Common myeloid progenitor, CD34-positive (primary cell): ENCODE measurements around the gene PBX1.

ENCODE experiments used
- CTCF ChIA-PET: fragments of 350-600 bp; sonication (Branson Sonifier 250); formaldehyde crosslinking; loops from one replicate; lab custom pipeline; 2021; ENCODE audit warnings: antibody characterized with exemption; lab: Charles Lee
- POLR2A ChIA-PET: fragments of 350-600 bp; sonication (Branson Sonifier 250); formaldehyde crosslinking; loops from one replicate; lab custom pipeline; 2021; ENCODE audit warnings: antibody characterized with exemption; lab: Charles Lee
- DNase-seq, 3 donors: peaks; one replicate each; pipeline versions ENCODE4 v3.0.0 to v3.0.0-alpha.2; 2013
- H3K27ac ChIP-seq, 2 experiments: 1 replicate in 1 of 2; 2 replicates in 1 of 2; pipeline ENCODE4 v1.7.0; 2013; ENCODE audit warnings: inconsistent platforms in 2 of 2, low read length in 2 of 2, mild to moderate bottlenecking in 2 of 2, low read depth in 1 of 2, moderate library complexity in 1 of 2; ENCODE audit not compliant: severe bottlenecking in 2 of 2, insufficient read depth in 1 of 2, poor library complexity in 1 of 2
- H3K27me3 ChIP-seq, 5 experiments: replicated peaks in 2 of 5; 1 replicate in 3 of 5; 2 replicates in 2 of 5; pipeline versions ENCODE4 v1.6.1 to v1.7.0; 2013; ENCODE audit warnings: low read length in 4 of 5, mild to moderate bottlenecking in 2 of 5, moderate library complexity in 2 of 5, inconsistent platforms in 1 of 5; ENCODE audit not compliant: insufficient read depth in 5 of 5, control insufficient read depth in 4 of 5
- H3K36me3 ChIP-seq, 4 experiments: 1 replicate in 2 of 4; 2 replicates in 2 of 4; pipeline versions ENCODE4 v1.6.1 to v1.7.0; 2013; ENCODE audit warnings: low read length in 3 of 4, control low read depth in 1 of 4, mild to moderate bottlenecking in 1 of 4; ENCODE audit not compliant: control insufficient read depth in 4 of 4, insufficient read depth in 4 of 4
- H3K4me1 ChIP-seq, 4 experiments: 1 replicate in 3 of 4; 2 replicates in 1 of 4; pipeline versions ENCODE4 v1.6.1 to v1.7.1; 2013; ENCODE audit warnings: low read length in 3 of 4, mild to moderate bottlenecking in 3 of 4, control low read depth in 1 of 4, inconsistent platforms in 1 of 4, moderate library complexity in 1 of 4; ENCODE audit not compliant: control insufficient read depth in 4 of 4, insufficient read depth in 4 of 4; ENCODE audit errors: control extremely low read depth in 1 of 4
- H3K4me3 ChIP-seq, 7 experiments: 1 replicate in 4 of 7; 2 replicates in 3 of 7; pipeline versions ENCODE4 v1.5.1 to v1.7.0; 2013; ENCODE audit warnings: mild to moderate bottlenecking in 7 of 7, low read length in 6 of 7, moderate library complexity in 6 of 7, inconsistent platforms in 2 of 7, low read depth in 2 of 7, control low read depth in 1 of 7; ENCODE audit not compliant: insufficient read depth in 4 of 7, control insufficient read depth in 1 of 7; ENCODE audit errors: extremely low read depth in 1 of 7
- H3K9me3 ChIP-seq, 5 experiments: 1 replicate in 4 of 5; 2 replicates in 1 of 5; pipeline versions ENCODE4 v1.6.1 to v1.7.1; 2013; ENCODE audit warnings: low read length in 4 of 5, mild to moderate bottlenecking in 2 of 5, inconsistent platforms in 1 of 5, low read depth in 1 of 5, moderate library complexity in 1 of 5; ENCODE audit not compliant: control insufficient read depth in 4 of 5, insufficient read depth in 2 of 5; ENCODE audit errors: control extremely low read depth in 1 of 5
- WGBS: methylation state at CpG from one replicate; pipeline ENCODE4 v1.1.5; 2013; ENCODE audit not compliant: insufficient coverage; 5-methylcytosine and 5-hydroxymethylcytosine counted together

The PBX1 gene

DNA sequence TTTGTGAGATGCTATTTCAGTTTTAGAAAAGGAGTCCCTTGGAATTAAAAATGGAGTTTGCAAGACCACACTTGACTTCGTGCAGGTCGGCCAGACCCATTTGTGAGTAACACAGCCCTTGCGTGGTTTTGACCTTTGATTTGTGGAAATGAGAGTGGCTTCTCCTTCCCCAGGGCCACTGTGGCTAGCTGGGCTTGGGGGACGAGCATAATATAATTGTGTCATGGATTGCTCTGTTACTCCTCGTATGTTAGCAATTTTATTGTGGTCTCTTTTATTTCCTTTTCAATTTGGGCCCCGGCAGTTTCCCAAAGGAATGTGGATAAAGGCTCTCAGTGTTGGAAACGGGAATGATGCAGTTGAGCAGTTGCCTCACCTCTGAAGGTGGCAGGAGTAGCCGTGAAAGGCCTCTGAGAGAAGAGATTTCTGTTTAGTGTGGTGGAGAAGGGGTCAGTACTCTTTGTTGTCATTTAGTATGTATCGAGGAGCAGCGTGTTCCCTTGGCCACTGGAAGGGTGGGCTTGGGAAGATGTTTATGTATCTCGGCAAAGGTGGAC, 194.6 kb downstream of the PBX1 start:
- H3K27me3 ChIP-seq: no peaks in the 10 kb centered on the region
- H3K27ac ChIP-seq: no peak overlapping the region
- WGBS: 98% methylated on average over 9 of the region's 11 CpGs
- DNase-seq: no peak
- no peaks in the 10 kb centered on the region for H3K4me1 ChIP-seq
- ChIA-PET POLR2A (no interaction called here), CTCF (no interaction called here)
- H3K9me3 ChIP-seq: no peaks in the 10 kb centered on the region
- H3K4me3 ChIP-seq: no peak overlapping the region
- no peaks in the 10 kb centered on the region for H3K36me3 ChIP-seq

DNA sequence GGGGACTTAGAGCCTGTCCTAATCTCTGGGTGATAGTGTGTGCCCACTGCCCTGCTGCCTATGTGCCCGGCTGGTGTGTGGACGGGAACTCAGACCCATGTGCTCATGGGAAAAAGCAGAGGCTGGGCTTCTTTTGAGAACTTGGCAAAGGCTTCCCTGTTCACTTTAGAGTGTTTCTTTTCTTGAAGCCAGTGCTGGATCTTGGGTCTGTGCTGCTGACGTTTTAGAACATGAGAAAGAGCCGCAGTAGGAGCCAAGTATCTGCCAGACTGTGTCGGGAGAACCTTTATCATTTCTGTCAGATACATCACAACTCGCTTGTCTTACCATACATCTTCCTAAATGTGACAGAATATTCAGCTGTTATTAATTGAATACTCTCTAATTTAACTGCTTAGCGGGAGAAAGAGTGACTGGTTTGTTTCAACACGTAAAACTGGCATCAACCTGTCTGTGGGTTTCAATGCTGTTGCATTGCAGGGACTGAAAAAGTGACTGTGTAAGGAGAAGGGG, 195.2 kb downstream of the PBX1 start:
- POLR2A ChIA-PET: no interaction called here
- CTCF ChIA-PET: interaction anchor here (0.9 kb wide), 1 partner anchor 42 kb away, joined by 3 read pairs; no protein-coding TSS in a partner anchor

DNA sequence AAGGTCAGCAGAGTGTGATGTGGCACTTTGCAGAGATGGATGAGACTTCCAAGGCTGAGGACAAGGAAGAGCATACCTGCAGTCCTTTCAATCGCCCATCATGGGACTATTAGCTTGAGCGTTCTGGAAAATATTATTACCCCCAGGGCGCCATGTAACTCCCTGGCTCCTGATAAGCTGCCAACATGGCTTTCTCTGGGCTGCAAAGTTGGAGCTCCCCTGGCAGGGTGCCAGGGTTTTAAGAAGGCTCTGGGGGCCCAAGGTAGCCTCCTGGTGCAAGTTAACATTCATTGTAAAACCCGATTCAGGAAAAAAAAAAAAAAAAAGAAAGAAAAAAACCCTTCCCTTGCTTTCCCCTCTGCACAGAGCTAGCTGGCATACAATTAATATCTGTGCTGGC, 196.7 kb downstream of the PBX1 start:
- no peak for DNase-seq
- Histone ChIP-seq H3K36me3 (no peaks in the 10 kb centered on the region), H3K4me1 (no peaks in the 10 kb centered on the region), H3K27me3 (no peaks in the 10 kb centered on the region), H3K4me3 (no peak overlapping the region), H3K9me3 (no peaks in the 10 kb centered on the region), H3K27ac (no peak overlapping the region)
- CTCF ChIA-PET: no interaction called here
- WGBS: 94% methylated on average over 3 of the region's 4 CpGs
- POLR2A ChIA-PET: interaction anchor here (0.6 kb wide), 1 partner anchor 44 kb away, joined by 8 read pairs; no protein-coding TSS in a partner anchor

More for the DNA sequence above, 195.2 kb downstream of the PBX1 start:
- H3K27ac ChIP-seq: no peak overlapping the region
- H3K27me3 ChIP-seq: no peaks in the 10 kb centered on the region
- H3K4me1 ChIP-seq: no peaks in the 10 kb centered on the region
- H3K36me3 ChIP-seq: no peaks in the 10 kb centered on the region
- no peak overlapping the region for H3K4me3 ChIP-seq
- WGBS: 96% methylated on average over 5 of the region's 8 CpGs
- no peak for DNase-seq
- H3K9me3 ChIP-seq: no peaks in the 10 kb centered on the region

DNA sequence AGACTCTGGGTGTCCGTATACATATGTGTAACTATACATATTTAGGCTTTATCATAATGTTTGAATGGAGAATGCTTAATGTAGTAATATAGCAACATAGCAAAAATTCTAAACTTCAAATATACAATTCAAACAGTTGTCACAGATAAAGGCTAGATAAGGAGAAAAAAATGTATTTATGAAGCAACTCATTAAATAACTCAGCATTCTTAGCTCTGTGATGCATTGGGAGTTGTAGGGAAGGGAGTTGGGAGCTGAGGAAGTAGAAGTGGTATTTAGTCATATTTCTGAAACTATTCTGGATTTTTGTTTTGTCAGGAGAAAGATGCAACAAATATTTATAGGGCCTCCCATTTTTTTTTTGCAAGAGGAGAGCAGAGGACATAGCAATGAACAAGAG, 197.8 kb downstream of the PBX1 start:
- POLR2A ChIA-PET: no interaction called here
- no peak for DNase-seq

DNA sequence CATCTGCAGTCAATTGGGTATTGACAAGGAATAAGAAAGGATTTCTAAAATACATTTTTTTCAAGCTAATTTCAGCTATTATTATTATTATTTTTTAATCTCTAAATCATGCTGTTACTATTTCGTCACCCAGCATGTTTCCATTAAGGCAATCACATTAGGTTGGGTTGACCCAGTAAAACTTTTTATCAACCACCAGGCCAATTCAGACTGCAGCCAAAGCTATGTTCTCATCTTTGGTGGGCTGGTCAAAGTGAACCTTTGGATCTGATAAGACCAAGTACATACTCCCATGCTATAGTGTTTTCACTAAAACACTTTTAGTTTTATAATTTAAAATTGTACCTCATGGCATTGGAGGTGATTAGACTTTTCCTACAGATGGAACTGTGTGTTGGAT, 198.6 kb downstream of the PBX1 start:
- H3K4me3 ChIP-seq: no peak overlapping the region
- no peaks in the 10 kb centered on the region for H3K27me3 ChIP-seq
- no peak overlapping the region for H3K27ac ChIP-seq
- H3K9me3 ChIP-seq: no peaks in the 10 kb centered on the region
- DNase-seq: no peak
- ChIA-PET CTCF (no interaction called here), POLR2A (no interaction called here)
- no peaks in the 10 kb centered on the region for H3K4me1 ChIP-seq
- H3K36me3 ChIP-seq: no peaks in the 10 kb centered on the region
- no CpG with 5 or more reads among the region's 1 CpG for WGBS

More for the DNA sequence above, 197.8 kb downstream of the PBX1 start:
- WGBS: no CpG with 5 or more reads among the region's 1 CpG
- no peaks in the 10 kb centered on the region for H3K9me3 ChIP-seq
- no peaks in the 10 kb centered on the region for H3K36me3 ChIP-seq
- H3K4me1 ChIP-seq: no peaks in the 10 kb centered on the region
- H3K27me3 ChIP-seq: no peaks in the 10 kb centered on the region
- H3K27ac ChIP-seq: no peak overlapping the region
- CTCF ChIA-PET: no interaction called here
- H3K4me3 ChIP-seq: no peak overlapping the region

DNA sequence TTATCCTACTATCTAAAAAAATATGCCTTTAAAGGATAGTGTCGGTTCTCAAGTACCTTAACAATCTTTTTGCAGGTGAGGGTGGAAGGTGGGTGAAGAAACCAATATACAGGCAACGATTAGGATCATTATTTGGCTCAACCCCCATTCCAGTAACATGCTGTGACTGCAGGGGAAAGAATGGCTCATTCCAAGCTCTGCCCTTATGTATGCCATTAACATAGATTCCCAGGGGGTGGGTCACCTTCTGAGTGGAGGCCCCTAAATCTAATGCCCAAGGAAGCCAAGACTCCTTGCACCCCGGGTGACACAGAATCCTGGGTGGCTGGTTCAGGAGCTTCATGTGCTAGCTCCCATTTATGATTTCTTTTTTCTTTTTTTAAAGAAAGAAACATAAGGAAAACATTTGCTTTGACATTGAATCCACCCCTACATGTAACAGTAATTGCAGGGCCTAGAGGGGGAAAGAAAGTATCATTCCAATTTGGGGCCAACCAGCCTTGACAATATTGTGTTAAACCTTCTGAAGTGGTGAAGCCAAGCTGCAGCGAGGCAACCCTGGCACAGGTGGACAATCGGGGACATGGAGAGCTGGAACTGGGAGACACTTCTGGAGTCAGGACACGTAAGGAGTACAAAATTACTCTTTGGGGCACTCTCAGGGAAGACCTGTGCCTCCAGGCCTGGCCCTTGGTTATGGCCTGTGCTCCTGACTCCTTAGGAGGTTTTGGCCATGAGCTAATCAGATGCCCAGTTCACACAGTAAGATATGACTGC, 200.3 kb downstream of the PBX1 start:
- WGBS: 98% methylated on average over 5 of the region's 6 CpGs
- ChIA-PET POLR2A (no interaction called here), CTCF (interaction anchor here (0.8 to 1.3 kb wide), 2 partner anchors 12 to 153 kb away, joined by 3 to 4 read pairs; no protein-coding TSS in a partner anchor)
- H3K27me3 ChIP-seq: no peaks in the 10 kb centered on the region
- H3K9me3 ChIP-seq: peaks cover 0 to 3% (median 0%) of the 10 kb centered on the region in 5 experiments
- H3K4me3 ChIP-seq: no peak overlapping the region
- no peaks in the 10 kb centered on the region for H3K36me3 ChIP-seq
- no peak overlapping the region for H3K27ac ChIP-seq
- DNase-seq: no peak
- H3K4me1 ChIP-seq: no peaks in the 10 kb centered on the region

DNA sequence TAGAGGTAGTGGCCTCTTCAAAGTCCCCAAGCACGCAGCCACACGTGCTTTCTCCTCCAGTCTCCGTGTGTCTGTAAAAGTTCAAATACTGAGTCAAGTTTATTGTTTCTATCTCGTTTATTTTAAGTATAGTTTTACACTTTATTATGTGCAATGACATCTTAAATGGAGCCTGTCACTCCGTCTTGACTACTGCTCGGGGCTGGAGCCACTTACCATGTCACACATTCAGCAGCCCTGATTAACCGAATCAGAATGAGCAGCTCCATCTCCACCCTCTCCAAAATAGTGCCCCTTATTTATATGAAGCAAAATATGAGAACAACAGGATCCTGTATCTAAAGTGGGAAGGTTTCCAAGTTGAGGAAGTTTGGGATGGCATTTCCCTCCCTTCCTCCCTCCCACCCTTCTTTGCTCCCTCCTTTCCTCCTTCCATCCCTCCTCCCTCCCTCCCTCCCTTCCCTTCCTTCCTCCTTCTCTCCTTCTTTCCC, 201.0 kb downstream of the PBX1 start:
- DNase-seq: no peak
- ChIA-PET POLR2A (no interaction called here), CTCF (interaction anchor here (1.3 kb wide), 1 partner anchor 12 kb away, joined by 4 read pairs; no protein-coding TSS in a partner anchor)
- no peaks in the 10 kb centered on the region for H3K4me1 ChIP-seq
- WGBS: 97% methylated on average over 4 of the region's 7 CpGs
- no peaks in the 10 kb centered on the region for H3K27me3 ChIP-seq
- peaks cover 0 to 3% (median 0%) of the 10 kb centered on the region in 5 experiments for H3K9me3 ChIP-seq
- H3K27ac ChIP-seq: no peak overlapping the region
- H3K4me3 ChIP-seq: no peak overlapping the region
- no peaks in the 10 kb centered on the region for H3K36me3 ChIP-seq
